Lower leg skin (tissue), 3 donors: ENCODE results near the gene RPS15.

Experiments used
- POLR2A ChIP-seq, 2 donors: fragments of 450-650 bp; IDR thresholded peaks; one replicate each; pipeline ENCODE4 v1.6.1; 2016 to 2017; ENCODE audit warnings: antibody characterized with exemption in 2 of 2, mild to moderate bottlenecking in 1 of 2, moderate library complexity in 1 of 2
- TF ChIP-seq, protein P1 (sequence below), 3 donors: fragments of 450-650 bp; IDR thresholded peaks; one replicate each; pipeline ENCODE4 v1.5.1; 2016; ENCODE audit warnings: antibody characterized with exemption in 3 of 3, mild to moderate bottlenecking in 3 of 3, moderate library complexity in 2 of 3

DNA sequence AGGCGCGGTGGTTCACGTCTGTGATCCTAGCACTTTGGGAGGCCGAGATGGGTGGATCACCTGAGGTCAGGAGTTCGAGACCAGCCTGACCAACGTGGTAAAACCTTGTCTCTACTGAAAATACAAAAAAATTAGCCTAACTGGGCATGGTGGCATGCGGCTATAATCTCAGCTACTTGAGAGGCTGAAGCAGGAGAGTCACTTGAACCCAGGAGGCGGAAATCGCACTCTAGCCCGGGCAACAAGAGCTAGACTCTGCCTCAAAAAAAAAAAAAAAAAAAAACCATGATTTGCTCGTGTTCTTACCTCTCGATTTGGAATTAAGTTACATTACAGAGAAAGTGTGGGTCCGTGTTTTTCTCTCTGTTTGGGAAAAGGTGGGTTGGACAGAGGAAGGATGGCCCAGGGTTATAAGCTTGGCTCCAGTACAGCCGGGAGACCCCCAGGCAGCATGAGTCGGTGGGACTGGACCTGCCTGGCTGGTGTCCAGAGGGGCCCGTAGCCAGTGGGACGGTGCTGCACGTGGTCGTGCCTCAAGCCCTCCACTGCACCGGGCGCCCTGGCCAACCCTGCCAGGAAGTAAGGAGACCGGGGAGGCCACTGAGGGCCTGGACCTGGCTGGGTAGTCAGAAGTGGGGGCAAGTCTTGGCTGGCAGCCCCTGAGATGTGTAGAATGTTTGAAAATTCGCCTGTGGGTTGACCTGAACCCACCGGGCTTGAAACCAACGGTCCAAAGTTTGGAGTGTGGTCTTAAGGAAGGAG is 3.7 kb downstream of the RPS15 start:
- TF ChIP-seq, protein P1, sequence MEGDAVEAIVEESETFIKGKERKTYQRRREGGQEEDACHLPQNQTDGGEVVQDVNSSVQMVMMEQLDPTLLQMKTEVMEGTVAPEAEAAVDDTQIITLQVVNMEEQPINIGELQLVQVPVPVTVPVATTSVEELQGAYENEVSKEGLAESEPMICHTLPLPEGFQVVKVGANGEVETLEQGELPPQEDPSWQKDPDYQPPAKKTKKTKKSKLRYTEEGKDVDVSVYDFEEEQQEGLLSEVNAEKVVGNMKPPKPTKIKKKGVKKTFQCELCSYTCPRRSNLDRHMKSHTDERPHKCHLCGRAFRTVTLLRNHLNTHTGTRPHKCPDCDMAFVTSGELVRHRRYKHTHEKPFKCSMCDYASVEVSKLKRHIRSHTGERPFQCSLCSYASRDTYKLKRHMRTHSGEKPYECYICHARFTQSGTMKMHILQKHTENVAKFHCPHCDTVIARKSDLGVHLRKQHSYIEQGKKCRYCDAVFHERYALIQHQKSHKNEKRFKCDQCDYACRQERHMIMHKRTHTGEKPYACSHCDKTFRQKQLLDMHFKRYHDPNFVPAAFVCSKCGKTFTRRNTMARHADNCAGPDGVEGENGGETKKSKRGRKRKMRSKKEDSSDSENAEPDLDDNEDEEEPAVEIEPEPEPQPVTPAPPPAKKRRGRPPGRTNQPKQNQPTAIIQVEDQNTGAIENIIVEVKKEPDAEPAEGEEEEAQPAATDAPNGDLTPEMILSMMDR (IDR thresholded peaks at IDR 0.05): no peak
- no peak for TF ChIP-seq POLR2A (IDR thresholded peaks at IDR 0.05)
